IMR-90 (cell line): ENCODE data around the gene CHRNA5. TPM values are rescaled to one million over a fixed set of nuclear protein-coding genes. Genes with fewer than 3 reads are reported as not detected.

ENCODE experiments used
- ATAC-seq: fragments of 200-7000 bp; cut with Tn5 transposase; 2 replicates; pipeline ENCODE4 v1.9.1; 2020; ENCODE audit warnings: low read depth, mild to moderate bottlenecking, moderate library complexity
- BruUV-seq: library from RNA; stranded (reverse); fragments of 400-500 nt; replicated peaks from 2 replicates; lab custom pipeline; 2021; lab: Mats Ljungman, UMichigan
- CTCF ChIA-PET: fragments of 300-600 bp; formaldehyde crosslinking; extraction: SDS; loops from one replicate; lab custom pipeline; 2021; ENCODE audit warnings: antibody characterized with exemption; lab: Yijun Ruan, JAX
- POLR2A ChIA-PET: fragments of 300-600 bp; sonication (Branson Sonifier 250); formaldehyde crosslinking; loops from one replicate; lab custom pipeline; 2022; ENCODE audit warnings: antibody characterized with exemption; ENCODE audit not compliant: unreplicated experiment; lab: Charles Lee
- DNase-seq: peaks from one replicate; pipeline ENCODE4 v3.0.0; 2013
- H2AFZ ChIP-seq: replicated peaks from 2 replicates; pipeline ENCODE3; 2013; ENCODE audit warnings: low read length, mild to moderate bottlenecking; ENCODE audit not compliant: poor library complexity
- H2AK5ac ChIP-seq: 2 replicates; pipeline ENCODE4 v1.6.1; 2013; ENCODE audit warnings: low read depth, low read length, inconsistent platforms
- H2AK9ac ChIP-seq: replicated peaks from 2 replicates; pipeline ENCODE3; 2013; ENCODE audit warnings: mild to moderate bottlenecking, low read depth, low read length, moderate library complexity; ENCODE audit not compliant: poor library complexity
- H2BK120ac ChIP-seq: 2 replicates; pipeline ENCODE4 v1.6.1; 2013; ENCODE audit warnings: low read depth, low read length, inconsistent platforms
- H2BK15ac ChIP-seq: 3 replicates; pipeline ENCODE4 v1.6.1; 2013; ENCODE audit warnings: low read depth, low read length, inconsistent platforms
- H2BK20ac ChIP-seq: 2 replicates; pipeline ENCODE4 v1.6.1; 2013; ENCODE audit warnings: low read depth, mild to moderate bottlenecking, inconsistent platforms, low read length, moderate library complexity
- H2BK5ac ChIP-seq: 2 replicates; pipeline ENCODE4 v1.6.1; 2013; ENCODE audit warnings: mild to moderate bottlenecking, low read depth, low read length, inconsistent platforms; ENCODE audit not compliant: poor library complexity, severe bottlenecking
- H3K14ac ChIP-seq: replicated peaks from 2 replicates; pipeline ENCODE4 v1.6.1; 2013; ENCODE audit warnings: low read depth, low read length, inconsistent platforms
- H3K18ac ChIP-seq: 2 replicates; pipeline ENCODE4 v1.6.1; 2013; ENCODE audit warnings: low read depth, low read length, control low read depth
- H3K23ac ChIP-seq: 2 replicates; pipeline ENCODE4 v1.6.1; 2013; ENCODE audit warnings: low read depth, low read length, inconsistent platforms
- H3K27ac ChIP-seq: 2 replicates; pipeline ENCODE4 v1.5.1; 2013; ENCODE audit warnings: mild to moderate bottlenecking, control low read depth, low read length; ENCODE audit not compliant: insufficient read depth
- H3K27me3 ChIP-seq: 2 replicates; pipeline ENCODE4 v1.6.1; 2013; ENCODE audit warnings: low read length; ENCODE audit not compliant: control insufficient read depth, insufficient read depth
- H3K36me3 ChIP-seq: 2 replicates; pipeline ENCODE4 v1.6.1; 2013; ENCODE audit warnings: low read length, mixed read lengths; ENCODE audit not compliant: control insufficient read depth, insufficient read depth
- H3K4ac ChIP-seq: 2 replicates; pipeline ENCODE4 v1.6.1; 2013; ENCODE audit warnings: low read depth, low read length, inconsistent platforms
- H3K4me1 ChIP-seq: 2 replicates; pipeline ENCODE4 v1.6.1; 2013; ENCODE audit warnings: low read length, mixed read lengths; ENCODE audit not compliant: control insufficient read depth, insufficient read depth
- H3K4me2 ChIP-seq: 2 replicates; pipeline ENCODE4 v1.6.1; 2013; ENCODE audit warnings: low read depth, mild to moderate bottlenecking, control low read depth, low read length, moderate library complexity
- H3K4me3 ChIP-seq: 2 replicates; pipeline ENCODE4 v1.5.1; 2013; ENCODE audit warnings: low read depth, mild to moderate bottlenecking, control low read depth, low read length, moderate library complexity; ENCODE audit not compliant: insufficient read depth
- H3K56ac ChIP-seq: 2 replicates; pipeline ENCODE4 v1.6.1; 2013; ENCODE audit warnings: low read length, inconsistent platforms; ENCODE audit not compliant: insufficient read depth; ENCODE audit errors: extremely low read depth
- H3K79me1 ChIP-seq, 2 experiments: 2 replicates each; pipeline ENCODE4 v1.6.1; 2013; ENCODE audit warnings: low read length in 2 of 2, inconsistent platforms in 1 of 2, low read depth in 1 of 2
- H3K9ac ChIP-seq: 2 replicates; pipeline ENCODE4 v1.6.1; 2013; ENCODE audit warnings: low read depth, low read length, control low read depth
- H3K9me1 ChIP-seq: 2 replicates; pipeline ENCODE4 v1.6.1; 2013; ENCODE audit warnings: low read length, inconsistent platforms; ENCODE audit not compliant: insufficient read depth
- H3K9me3 ChIP-seq: 2 replicates; pipeline ENCODE4 v1.6.1; 2013; ENCODE audit warnings: low read length; ENCODE audit not compliant: control insufficient read depth, insufficient read depth
- H4K20me1 ChIP-seq: 2 replicates; pipeline ENCODE4 v1.6.1; 2013; ENCODE audit warnings: low read length, inconsistent platforms; ENCODE audit not compliant: insufficient read depth
- H4K5ac ChIP-seq: 2 replicates; pipeline ENCODE4 v1.6.1; 2013; ENCODE audit warnings: mild to moderate bottlenecking, low read depth, low read length, control low read depth
- H4K8ac ChIP-seq, 2 experiments: 2 replicates each; pipeline ENCODE4 v1.6.1; 2013; ENCODE audit warnings: low read depth in 2 of 2, low read length in 2 of 2, control low read depth in 1 of 2, inconsistent platforms in 1 of 2
- H4K91ac ChIP-seq: 2 replicates; pipeline ENCODE4 v1.6.1; 2013; ENCODE audit warnings: low read depth, low read length, inconsistent platforms; ENCODE audit not compliant: insufficient read depth
- MAZ ChIP-seq: IDR thresholded peaks from 2 replicates; pipeline ENCODE4 v1.6.1; 2012; ENCODE audit warnings: low read depth, mild to moderate bottlenecking, low read length, improper control_type of control experiment, moderate library complexity, borderline replicate concordance
- RAD21 ChIP-seq: IDR thresholded peaks from 2 replicates; pipeline ENCODE4 v1.6.1; 2012; ENCODE audit warnings: low read length, improper control_type of control experiment
- RCOR1 ChIP-seq: IDR thresholded peaks from 2 replicates; pipeline ENCODE4 v1.6.1; 2012; ENCODE audit warnings: mild to moderate bottlenecking, low read length, improper control_type of control experiment; ENCODE audit not compliant: insufficient replicate concordance
- SMC3 ChIP-seq: fragments of 150-350 bp; IDR thresholded peaks from 2 replicates; pipeline ENCODE4 v1.6.1; 2016; ENCODE audit warnings: low read depth, mild to moderate bottlenecking, antibody characterized with exemption, low read length, moderate library complexity
- WGBS, 2 experiments: methylation state at CpG; one replicate each; pipeline versions ENCODE4 v1.1.5 to v1.1.7; 2013; ENCODE audit warnings: missing lambda C conversion rate in 2 of 2; ENCODE audit not compliant: insufficient read length in 1 of 2; ENCODE audit errors: extremely low coverage in 2 of 2; 5-methylcytosine and 5-hydroxymethylcytosine counted together
- dilution Hi-C: fragments of 300-500 bp; cut with HindIII; formaldehyde crosslinking; loops from one replicate; pipeline ENCODE4 v1.14.3; 2018; ENCODE audit warnings: low sequenced_read_pairs; ENCODE audit not compliant: unreplicated experiment
- in situ Hi-C: fragments of 300-500 bp; cut with MboI; formaldehyde crosslinking; loops from 3 replicates; pipeline ENCODE4 v1.14.3; 2019; ENCODE audit warnings: low sequenced_read_pairs, inconsistent platforms, mixed read lengths
- intact Hi-C: fragments of 100-400 bp; cut with micrococcal nuclease; formaldehyde crosslinking; loops from 2 replicates; pipeline ENCODE4 v1.10.0; 2022
- polyA plus RNA-seq, 3 experiments: library from polyadenylated mRNA; depleted of rRNA; stranded (reverse); fragments of >200 nt; gene quantifications; 2 replicates each; pipeline ENCODE4 v1.2.3, GENCODE V29; 2012; ENCODE audit warnings: low replicate concordance in 1 of 3
- total RNA-seq: library from RNA; depleted of rRNA; stranded (reverse); fragments of >200 nt; gene quantifications from 2 replicates; pipeline ENCODE4 v1.2.3, GENCODE V29; 2012
- TF ChIP-seq, protein P1 (sequence below): conservative IDR thresholded peaks from 2 replicates; pipeline ENCODE4 v1.5.1; 2012; ENCODE audit warnings: mild to moderate bottlenecking, low read depth, low read length, improper control_type of control experiment

CHRNA5 gene
- total and polyA plus RNA-seq, 2 of the 4 experiments (the other 2 are of a cell fraction), result 0.54 to 0.94 TPM

DNA sequence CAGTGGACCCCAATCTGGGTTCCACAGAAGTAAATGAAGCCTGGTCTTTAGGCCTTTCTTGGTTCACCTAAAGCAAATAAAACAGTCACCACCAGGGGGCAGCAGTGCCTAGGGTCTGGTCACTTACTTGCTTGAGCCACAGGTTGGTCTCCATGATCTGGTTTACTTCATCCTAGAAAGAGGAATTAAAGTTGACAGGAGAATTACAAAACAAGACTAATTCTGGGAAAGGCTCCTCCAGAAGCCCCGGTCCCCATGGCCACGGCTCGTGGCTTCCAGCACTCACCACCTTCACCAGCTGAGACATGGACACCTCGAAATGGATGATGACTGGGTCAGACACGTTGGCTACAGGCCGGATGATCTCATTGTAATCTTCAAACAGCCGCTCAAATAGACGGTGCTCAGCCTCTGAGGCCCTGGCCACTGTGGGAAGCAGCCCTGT lies 53.2 kb downstream of the CHRNA5 start:
- dilution Hi-C loops (no loop called here), in situ Hi-C loops (loop anchor here (5.0 kb wide), 1 partner anchor 89 kb away; no protein-coding TSS in a partner anchor), intact Hi-C loops (loop anchor here (1.0 to 10.0 kb wide), 2 partner anchors 91 to 266 kb away; no protein-coding TSS in a partner anchor)
- Histone ChIP-seq H4K91ac (no peak overlapping the region), H2BK15ac (no peak overlapping the region), H2BK20ac (no peak overlapping the region), H3K56ac (no peak overlapping the region), H3K18ac (no peak overlapping the region), H3K9me1 (no peaks in the 10 kb centered on the region), H3K4me2 (no peak overlapping the region), H4K8ac (no peak overlapping the region), H3K23ac (no peak overlapping the region), H3K9ac (no peak overlapping the region), H2BK120ac (no peak overlapping the region), H3K27ac (no peak overlapping the region), H3K27me3 (peaks cover 39% of the 10 kb centered on the region), H2AK9ac (no peak overlapping the region), H3K4ac (no peak overlapping the region), H2AFZ (peak overlapping the region; percentile 39), H4K20me1 (peaks cover 6% of the 10 kb centered on the region), H3K36me3 (no peaks in the 10 kb centered on the region), H4K5ac (no peak overlapping the region), H2BK5ac (no peak overlapping the region), H2AK5ac (no peak overlapping the region), H3K9me3 (no peaks in the 10 kb centered on the region), H3K14ac (no peak overlapping the region), H3K79me1 (no peaks in the 10 kb centered on the region), H3K4me3 (no peak overlapping the region), H3K4me1 (no peaks in the 10 kb centered on the region)
- POLR2A ChIA-PET, result no interaction called here
- ATAC-seq (peak; percentile 90), DNase-seq (peak; percentile 81)
- CTCF ChIA-PET, result interaction anchor here (0.8 kb wide), 1 partner anchor 75 kb away, joined by 3 read pairs; no protein-coding TSS in a partner anchor
- BruUV-seq, result no TSS peak
- peak; percentile 81 for TF ChIP-seq SMC3
- TF ChIP-seq RAD21, result peak; percentile 85
- no peak for TF ChIP-seq RCOR1
- TF ChIP-seq, protein P1, sequence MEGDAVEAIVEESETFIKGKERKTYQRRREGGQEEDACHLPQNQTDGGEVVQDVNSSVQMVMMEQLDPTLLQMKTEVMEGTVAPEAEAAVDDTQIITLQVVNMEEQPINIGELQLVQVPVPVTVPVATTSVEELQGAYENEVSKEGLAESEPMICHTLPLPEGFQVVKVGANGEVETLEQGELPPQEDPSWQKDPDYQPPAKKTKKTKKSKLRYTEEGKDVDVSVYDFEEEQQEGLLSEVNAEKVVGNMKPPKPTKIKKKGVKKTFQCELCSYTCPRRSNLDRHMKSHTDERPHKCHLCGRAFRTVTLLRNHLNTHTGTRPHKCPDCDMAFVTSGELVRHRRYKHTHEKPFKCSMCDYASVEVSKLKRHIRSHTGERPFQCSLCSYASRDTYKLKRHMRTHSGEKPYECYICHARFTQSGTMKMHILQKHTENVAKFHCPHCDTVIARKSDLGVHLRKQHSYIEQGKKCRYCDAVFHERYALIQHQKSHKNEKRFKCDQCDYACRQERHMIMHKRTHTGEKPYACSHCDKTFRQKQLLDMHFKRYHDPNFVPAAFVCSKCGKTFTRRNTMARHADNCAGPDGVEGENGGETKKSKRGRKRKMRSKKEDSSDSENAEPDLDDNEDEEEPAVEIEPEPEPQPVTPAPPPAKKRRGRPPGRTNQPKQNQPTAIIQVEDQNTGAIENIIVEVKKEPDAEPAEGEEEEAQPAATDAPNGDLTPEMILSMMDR, result peak; percentile 81
- no peak for TF ChIP-seq MAZ
- whole genome bisulfite sequencing, 2 experiments, result 17% methylated on average over 5 of the region's 8 CpGs; no CpG with 5 or more reads in 1 of the 2 experiments
